ENCODE measurements around the gene TP53TG5. TPM values are rescaled to one million over a fixed set of nuclear protein-coding genes. Genes with fewer than 3 reads are reported as not detected.

Gene TP53TG5
- total RNA-seq, 4 donors from 2014 or later, result not detected

- no peaks in the 10 kb centered on the region for H3K27me3 ChIP-seq
- no peak overlapping the region for H3K27ac ChIP-seq
- H3K36me3 ChIP-seq, result peaks cover 0 to 48% (median 3%) of the 10 kb centered on the region in 3 donors
- DNase-seq, result peak in 1 of 3 donors; percentile 34
- TF ChIP-seq POLR2A (IDR thresholded peaks at IDR 0.05), result no peak
- TF ChIP-seq, protein P1, sequence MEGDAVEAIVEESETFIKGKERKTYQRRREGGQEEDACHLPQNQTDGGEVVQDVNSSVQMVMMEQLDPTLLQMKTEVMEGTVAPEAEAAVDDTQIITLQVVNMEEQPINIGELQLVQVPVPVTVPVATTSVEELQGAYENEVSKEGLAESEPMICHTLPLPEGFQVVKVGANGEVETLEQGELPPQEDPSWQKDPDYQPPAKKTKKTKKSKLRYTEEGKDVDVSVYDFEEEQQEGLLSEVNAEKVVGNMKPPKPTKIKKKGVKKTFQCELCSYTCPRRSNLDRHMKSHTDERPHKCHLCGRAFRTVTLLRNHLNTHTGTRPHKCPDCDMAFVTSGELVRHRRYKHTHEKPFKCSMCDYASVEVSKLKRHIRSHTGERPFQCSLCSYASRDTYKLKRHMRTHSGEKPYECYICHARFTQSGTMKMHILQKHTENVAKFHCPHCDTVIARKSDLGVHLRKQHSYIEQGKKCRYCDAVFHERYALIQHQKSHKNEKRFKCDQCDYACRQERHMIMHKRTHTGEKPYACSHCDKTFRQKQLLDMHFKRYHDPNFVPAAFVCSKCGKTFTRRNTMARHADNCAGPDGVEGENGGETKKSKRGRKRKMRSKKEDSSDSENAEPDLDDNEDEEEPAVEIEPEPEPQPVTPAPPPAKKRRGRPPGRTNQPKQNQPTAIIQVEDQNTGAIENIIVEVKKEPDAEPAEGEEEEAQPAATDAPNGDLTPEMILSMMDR (IDR thresholded peaks at IDR 0.05), result no peak
- H3K4me3 ChIP-seq, result no peak overlapping the region
- peaks cover 0 to 23% (median 0%) of the 10 kb centered on the region in 4 donors for H3K4me1 ChIP-seq
- no peaks in the 10 kb centered on the region for H3K9me3 ChIP-seq
Measured at GRCh38 chr20:45325371-45325770, 52.8 kb downstream of the TP53TG5 start.

- Histone ChIP-seq H3K36me3 (peaks cover 0 to 32% (median 2%) of the 10 kb centered on the region in 3 donors), H3K27ac (no peak overlapping the region), H3K4me1 (peaks cover 0 to 23% (median 0%) of the 10 kb centered on the region in 4 donors), H3K9me3 (no peaks in the 10 kb centered on the region), H3K4me3 (no peak overlapping the region), H3K27me3 (no peaks in the 10 kb centered on the region)
- TF ChIP-seq, protein P1 (IDR thresholded peaks at IDR 0.05), result no peak
- no peak for TF ChIP-seq POLR2A (IDR thresholded peaks at IDR 0.05)
- DNase-seq, result no peak
Measured at GRCh38 chr20:45323731-45324130, 54.4 kb downstream of the TP53TG5 start.

- Histone ChIP-seq H3K27me3 (no peaks in the 10 kb centered on the region), H3K4me3 (no peak overlapping the region), H3K36me3 (peaks cover 0 to 25% (median 0%) of the 10 kb centered on the region in 3 donors), H3K9me3 (no peaks in the 10 kb centered on the region), H3K27ac (no peak overlapping the region), H3K4me1 (peaks cover 0 to 23% (median 0%) of the 10 kb centered on the region in 4 donors)
- DNase-seq, result peak; percentile 56 to 84 (median 62)
- TF ChIP-seq, protein P1 (IDR thresholded peaks at IDR 0.05), result peak in 4 of 6 experiments; percentile 26 to 76 (median 58)
- no peak for TF ChIP-seq POLR2A (IDR thresholded peaks at IDR 0.05)
Measured at GRCh38 chr20:45322952-45323383, 55.2 kb downstream of the TP53TG5 start.

Small RNA genes within 50 kb of the gene (small RNA-seq; reads per million reads assigned to genes)
- 0 to 0.45 reads per million in 2 donors for gene MIR6812

Other genes with a start within 250 kb of the TP53TG5 start
- gene PI3, start 203.4 kb downstream of the TP53TG5 start, total RNA-seq, result 10 to 100 TPM in 2 of 4 donors, 1 to 10 TPM in 1, not detected in 1; 3.4 to 70.2 (median 58.7) TPM
- gene SEMG1, start 171.3 kb downstream of the TP53TG5 start, total RNA-seq, result not detected
- gene SEMG2, start 157.0 kb downstream of the TP53TG5 start, total RNA-seq, result not detected
- 10 to 100 TPM in 3 of 4 donors, 1 to 10 TPM in 1; 8.3 to 28.0 (median 17.8) TPM for gene SLPI, start 123.8 kb downstream of the TP53TG5 start, total RNA-seq
- not detected for gene RBPJL, start 71.5 kb downstream of the TP53TG5 start, total RNA-seq
- gene MATN4, start 70.0 kb downstream of the TP53TG5 start, total RNA-seq, result not detected
- 10 to 100 TPM; 21.5 to 49.7 (median 32.5) TPM for gene SDC4, start 29.9 kb downstream of the TP53TG5 start, total RNA-seq
- gene SYS1, start 15.2 kb downstream of the TP53TG5 start, total RNA-seq, result 10 to 100 TPM; 23.1 to 62.2 (median 46.9) TPM
- 10 to 100 TPM; 62.7 to 75.2 (median 68.0) TPM for gene DBNDD2, start 30.0 kb upstream of the TP53TG5 start, total RNA-seq
- 100 to 1,000 TPM in 3 of 4 donors, 10 to 100 TPM in 1; 87.5 to 147 (median 113) TPM for gene PIGT, start 37.8 kb upstream of the TP53TG5 start, total RNA-seq
- gene WFDC2, start 91.4 kb upstream of the TP53TG5 start, total RNA-seq, result 10 to 100 TPM in 1 of 4 donors, 1 to 10 TPM in 2, not detected in 1; 2.1 to 12.4 (median 7.9) TPM
- not detected for gene SPINT3, start 137.3 kb upstream of the TP53TG5 start, total RNA-seq
- gene WFDC6, start 161.2 kb upstream of the TP53TG5 start, total RNA-seq, result not detected
- not detected for gene EPPIN, start 169.1 kb upstream of the TP53TG5 start, total RNA-seq
- not detected for gene WFDC8, start 201.0 kb upstream of the TP53TG5 start, total RNA-seq

Measured in Peyer's patch (tissue), 4 donors.